ENCODE measurements around the gene FLNC.

FLNC gene

GRCh38 chr7:128846781-128847444 is 16.7 kb downstream of the FLNC start:
- DNase-seq = no peak

- DNase-seq = no peak
These were observed 17.6 kb downstream of the FLNC start for GRCh38 chr7:128847721-128848211.

GRCh38 chr7:128848289-128849155 is 18.3 kb downstream of the FLNC start:
- no peak for DNase-seq

GRCh38 chr7:128849156-128849515 is 18.9 kb downstream of the FLNC start:
- DNase-seq = no peak

GRCh38 chr7:128849804-128850490 is 19.7 kb downstream of the FLNC start:
- DNase-seq = no peak

- DNase-seq = no peak
These were observed 22.5 kb downstream of the FLNC start for GRCh38 chr7:128852537-128853254.

GRCh38 chr7:128853799-128854198 is 23.6 kb downstream of the FLNC start:
- DNase-seq = no peak

- no peak for DNase-seq
These were observed 24.2 kb downstream of the FLNC start for GRCh38 chr7:128854396-128854795.

- no peak for DNase-seq
These were observed 25.4 kb downstream of the FLNC start for GRCh38 chr7:128855559-128855958.

GRCh38 chr7:128856001-128856718 is 26.0 kb downstream of the FLNC start:
- DNase-seq = no peak

GRCh38 chr7:128858380-128859231 is 28.4 kb downstream of the FLNC start:
- DNase-seq = no peak

- DNase-seq = no peak
These were observed 29.3 kb downstream of the FLNC start for GRCh38 chr7:128859232-128860157.

GRCh38 chr7:128860158-128861073 is 30.2 kb downstream of the FLNC start:
- no peak for DNase-seq

GRCh38 chr7:128861957-128862570 is 31.9 kb downstream of the FLNC start:
- DNase-seq = no peak

- peak; percentile 98 to 99 (median 98) for DNase-seq
These were observed 32.6 kb downstream of the FLNC start, which contains the start of gene ATP6V1F for GRCh38 chr7:128862571-128863432. TSS of gene ATP6V1F (plus strand) at chr7:128862856. CDS start at chr7:128862905, 49 bp downstream.

GRCh38 chr7:128863433-128863989 is 33.3 kb downstream of the FLNC start:
- peak; percentile 65 to 72 (median 68) for DNase-seq

GRCh38 chr7:128865303-128865702 is 35.1 kb downstream of the FLNC start:
- no peak for DNase-seq

Data from suppressor macrophage treated with lipopolysaccharide for 1 hour (primary cell).